IMR-90 (cell line): Measurements from ENCODE around the gene CASP3. TPM values are rescaled to one million over a fixed set of nuclear protein-coding genes. Genes with fewer than 3 reads are reported as not detected.

ENCODE experiments used
- ATAC-seq: fragments of 200-7000 bp; cut with Tn5 transposase; 2 replicates; pipeline ENCODE4 v1.9.1; 2020; ENCODE audit warnings: low read depth, mild to moderate bottlenecking, moderate library complexity
- BruUV-seq: library from RNA; stranded (reverse); fragments of 400-500 nt; replicated peaks from 2 replicates; lab custom pipeline; 2021; lab: Mats Ljungman, UMichigan
- CTCF ChIA-PET: fragments of 300-600 bp; formaldehyde crosslinking; extraction: SDS; loops from one replicate; lab custom pipeline; 2021; ENCODE audit warnings: antibody characterized with exemption; lab: Yijun Ruan, JAX
- POLR2A ChIA-PET: fragments of 300-600 bp; sonication (Branson Sonifier 250); formaldehyde crosslinking; loops from one replicate; lab custom pipeline; 2022; ENCODE audit warnings: antibody characterized with exemption; ENCODE audit not compliant: unreplicated experiment; lab: Charles Lee
- DNase-seq: peaks from one replicate; pipeline ENCODE4 v3.0.0; 2013
- H2AFZ ChIP-seq: replicated peaks from 2 replicates; pipeline ENCODE3; 2013; ENCODE audit warnings: low read length, mild to moderate bottlenecking; ENCODE audit not compliant: poor library complexity
- H2AK5ac ChIP-seq: 2 replicates; pipeline ENCODE4 v1.6.1; 2013; ENCODE audit warnings: low read depth, low read length, inconsistent platforms
- H2AK9ac ChIP-seq: replicated peaks from 2 replicates; pipeline ENCODE3; 2013; ENCODE audit warnings: mild to moderate bottlenecking, low read depth, low read length, moderate library complexity; ENCODE audit not compliant: poor library complexity
- H2BK120ac ChIP-seq: 2 replicates; pipeline ENCODE4 v1.6.1; 2013; ENCODE audit warnings: low read depth, low read length, inconsistent platforms
- H2BK15ac ChIP-seq: 3 replicates; pipeline ENCODE4 v1.6.1; 2013; ENCODE audit warnings: low read depth, low read length, inconsistent platforms
- H2BK20ac ChIP-seq: 2 replicates; pipeline ENCODE4 v1.6.1; 2013; ENCODE audit warnings: low read depth, mild to moderate bottlenecking, inconsistent platforms, low read length, moderate library complexity
- H2BK5ac ChIP-seq: 2 replicates; pipeline ENCODE4 v1.6.1; 2013; ENCODE audit warnings: mild to moderate bottlenecking, low read depth, low read length, inconsistent platforms; ENCODE audit not compliant: poor library complexity, severe bottlenecking
- H3K14ac ChIP-seq: replicated peaks from 2 replicates; pipeline ENCODE4 v1.6.1; 2013; ENCODE audit warnings: low read depth, low read length, inconsistent platforms
- H3K18ac ChIP-seq: 2 replicates; pipeline ENCODE4 v1.6.1; 2013; ENCODE audit warnings: low read depth, low read length, control low read depth
- H3K23ac ChIP-seq: 2 replicates; pipeline ENCODE4 v1.6.1; 2013; ENCODE audit warnings: low read depth, low read length, inconsistent platforms
- H3K27ac ChIP-seq: 2 replicates; pipeline ENCODE4 v1.5.1; 2013; ENCODE audit warnings: mild to moderate bottlenecking, control low read depth, low read length; ENCODE audit not compliant: insufficient read depth
- H3K27me3 ChIP-seq: 2 replicates; pipeline ENCODE4 v1.6.1; 2013; ENCODE audit warnings: low read length; ENCODE audit not compliant: control insufficient read depth, insufficient read depth
- H3K36me3 ChIP-seq: 2 replicates; pipeline ENCODE4 v1.6.1; 2013; ENCODE audit warnings: low read length, mixed read lengths; ENCODE audit not compliant: control insufficient read depth, insufficient read depth
- H3K4ac ChIP-seq: 2 replicates; pipeline ENCODE4 v1.6.1; 2013; ENCODE audit warnings: low read depth, low read length, inconsistent platforms
- H3K4me1 ChIP-seq: 2 replicates; pipeline ENCODE4 v1.6.1; 2013; ENCODE audit warnings: low read length, mixed read lengths; ENCODE audit not compliant: control insufficient read depth, insufficient read depth
- H3K4me2 ChIP-seq: 2 replicates; pipeline ENCODE4 v1.6.1; 2013; ENCODE audit warnings: low read depth, mild to moderate bottlenecking, control low read depth, low read length, moderate library complexity
- H3K4me3 ChIP-seq: 2 replicates; pipeline ENCODE4 v1.5.1; 2013; ENCODE audit warnings: low read depth, mild to moderate bottlenecking, control low read depth, low read length, moderate library complexity; ENCODE audit not compliant: insufficient read depth
- H3K56ac ChIP-seq: 2 replicates; pipeline ENCODE4 v1.6.1; 2013; ENCODE audit warnings: low read length, inconsistent platforms; ENCODE audit not compliant: insufficient read depth; ENCODE audit errors: extremely low read depth
- H3K79me1 ChIP-seq, 2 experiments: 2 replicates each; pipeline ENCODE4 v1.6.1; 2013; ENCODE audit warnings: low read length in 2 of 2, inconsistent platforms in 1 of 2, low read depth in 1 of 2
- H3K9ac ChIP-seq: 2 replicates; pipeline ENCODE4 v1.6.1; 2013; ENCODE audit warnings: low read depth, low read length, control low read depth
- H3K9me1 ChIP-seq: 2 replicates; pipeline ENCODE4 v1.6.1; 2013; ENCODE audit warnings: low read length, inconsistent platforms; ENCODE audit not compliant: insufficient read depth
- H3K9me3 ChIP-seq: 2 replicates; pipeline ENCODE4 v1.6.1; 2013; ENCODE audit warnings: low read length; ENCODE audit not compliant: control insufficient read depth, insufficient read depth
- H4K20me1 ChIP-seq: 2 replicates; pipeline ENCODE4 v1.6.1; 2013; ENCODE audit warnings: low read length, inconsistent platforms; ENCODE audit not compliant: insufficient read depth
- H4K5ac ChIP-seq: 2 replicates; pipeline ENCODE4 v1.6.1; 2013; ENCODE audit warnings: mild to moderate bottlenecking, low read depth, low read length, control low read depth
- H4K8ac ChIP-seq, 2 experiments: 2 replicates each; pipeline ENCODE4 v1.6.1; 2013; ENCODE audit warnings: low read depth in 2 of 2, low read length in 2 of 2, control low read depth in 1 of 2, inconsistent platforms in 1 of 2
- H4K91ac ChIP-seq: 2 replicates; pipeline ENCODE4 v1.6.1; 2013; ENCODE audit warnings: low read depth, low read length, inconsistent platforms; ENCODE audit not compliant: insufficient read depth
- CHD1 ChIP-seq: IDR thresholded peaks from 2 replicates; pipeline ENCODE4 v1.6.1; 2012; ENCODE audit warnings: low read depth, low read length, improper control_type of control experiment
- CTCF ChIP-seq: conservative IDR thresholded peaks from 2 replicates; pipeline ENCODE4 v1.5.1; 2012; ENCODE audit warnings: mild to moderate bottlenecking, low read depth, low read length, improper control_type of control experiment
- ELK1 ChIP-seq: fragments of 150-350 bp; IDR thresholded peaks from 2 replicates; pipeline ENCODE4 v1.6.1; 2016; ENCODE audit warnings: low read depth, mild to moderate bottlenecking, low read length, moderate library complexity, borderline replicate concordance
- FOS ChIP-seq: fragments of 150-350 bp; IDR thresholded peaks from 2 replicates; pipeline ENCODE4 v1.6.1; 2016; ENCODE audit warnings: low read depth, low read length
- MAFK ChIP-seq: IDR thresholded peaks from 2 replicates; pipeline ENCODE4 v1.6.1; 2012; ENCODE audit warnings: low read depth, low read length, improper control_type of control experiment
- MAZ ChIP-seq: IDR thresholded peaks from 2 replicates; pipeline ENCODE4 v1.6.1; 2012; ENCODE audit warnings: low read depth, mild to moderate bottlenecking, low read length, improper control_type of control experiment, moderate library complexity, borderline replicate concordance
- MXI1 ChIP-seq: IDR thresholded peaks from 2 replicates; pipeline ENCODE4 v1.6.1; 2012; ENCODE audit warnings: low read depth, mild to moderate bottlenecking, low read length, moderate library complexity, borderline replicate concordance
- POLR2A ChIP-seq: IDR thresholded peaks from 2 replicates; pipeline ENCODE4 v1.6.1; 2012; ENCODE audit warnings: mild to moderate bottlenecking, low read depth, low read length
- RAD21 ChIP-seq: IDR thresholded peaks from 2 replicates; pipeline ENCODE4 v1.6.1; 2012; ENCODE audit warnings: low read length, improper control_type of control experiment
- RCOR1 ChIP-seq: IDR thresholded peaks from 2 replicates; pipeline ENCODE4 v1.6.1; 2012; ENCODE audit warnings: mild to moderate bottlenecking, low read length, improper control_type of control experiment; ENCODE audit not compliant: insufficient replicate concordance
- SMC3 ChIP-seq: fragments of 150-350 bp; IDR thresholded peaks from 2 replicates; pipeline ENCODE4 v1.6.1; 2016; ENCODE audit warnings: low read depth, mild to moderate bottlenecking, antibody characterized with exemption, low read length, moderate library complexity
- USF2 ChIP-seq: fragments of 150-350 bp; IDR thresholded peaks from 2 replicates; pipeline ENCODE4 v1.6.1; 2017; ENCODE audit warnings: mild to moderate bottlenecking, antibody characterized with exemption, low read length, low read depth
- WGBS, 2 experiments: methylation state at CpG; one replicate each; pipeline versions ENCODE4 v1.1.5 to v1.1.7; 2013; ENCODE audit warnings: missing lambda C conversion rate in 2 of 2; ENCODE audit not compliant: insufficient read length in 1 of 2; ENCODE audit errors: extremely low coverage in 2 of 2; 5-methylcytosine and 5-hydroxymethylcytosine counted together
- dilution Hi-C: fragments of 300-500 bp; cut with HindIII; formaldehyde crosslinking; loops from one replicate; pipeline ENCODE4 v1.14.3; 2018; ENCODE audit warnings: low sequenced_read_pairs; ENCODE audit not compliant: unreplicated experiment
- in situ Hi-C: fragments of 300-500 bp; cut with MboI; formaldehyde crosslinking; loops from 3 replicates; pipeline ENCODE4 v1.14.3; 2019; ENCODE audit warnings: low sequenced_read_pairs, inconsistent platforms, mixed read lengths
- intact Hi-C: fragments of 100-400 bp; cut with micrococcal nuclease; formaldehyde crosslinking; loops from 2 replicates; pipeline ENCODE4 v1.10.0; 2022
- polyA plus RNA-seq, 3 experiments: library from polyadenylated mRNA; depleted of rRNA; stranded (reverse); fragments of >200 nt; gene quantifications; 2 replicates each; pipeline ENCODE4 v1.2.3, GENCODE V29; 2012; ENCODE audit warnings: low replicate concordance in 1 of 3
- total RNA-seq: library from RNA; depleted of rRNA; stranded (reverse); fragments of >200 nt; gene quantifications from 2 replicates; pipeline ENCODE4 v1.2.3, GENCODE V29; 2012

CASP3 gene
- total and polyA plus RNA-seq, 2 of the 4 experiments (the other 2 are of a cell fraction): 26.7 to 27.4 TPM

- DNase-seq: no peak
- H4K5ac ChIP-seq: no peak overlapping the region
- H2BK20ac ChIP-seq: no peak overlapping the region
- no peak overlapping the region for H2BK120ac ChIP-seq
- H3K18ac ChIP-seq: no peak overlapping the region
- no peaks in the 10 kb centered on the region for H3K9me1 ChIP-seq
- H3K23ac ChIP-seq: no peak overlapping the region
- H3K27me3 ChIP-seq: no peaks in the 10 kb centered on the region
- intact Hi-C loops (no loop called here), dilution Hi-C loops (no loop called here), in situ Hi-C loops (no loop called here)
- CTCF ChIA-PET: no interaction called here
- H2AFZ ChIP-seq: no peak overlapping the region
- no peak overlapping the region for H3K56ac ChIP-seq
- WGBS, 2 experiments: 76% methylated on average over 3 of the region's 3 CpGs; no CpG with 5 or more reads in 1 of the 2 experiments
- H3K36me3 ChIP-seq: peaks cover 1% of the 10 kb centered on the region; the same call in 1 of the 2 replicates
- H2AK5ac ChIP-seq: no peak overlapping the region
- no peak overlapping the region for H3K9ac ChIP-seq
- no peak overlapping the region for H2BK15ac ChIP-seq
- no peaks in the 10 kb centered on the region for H4K20me1 ChIP-seq
- H3K27ac ChIP-seq: no peak overlapping the region
- POLR2A ChIA-PET: no interaction called here
- H4K8ac ChIP-seq: no peak overlapping the region
- H3K4me1 ChIP-seq: 0 out of 2 replicates have a peak, but pooled peaks cover 1% of the 10 kb centered on the region
- H3K4me3 ChIP-seq: no peak overlapping the region
- no TSS peak for BruUV-seq
- no peak overlapping the region for H2AK9ac ChIP-seq
- no peaks in the 10 kb centered on the region for H3K9me3 ChIP-seq
- ATAC-seq: no peak
- no peak overlapping the region for H2BK5ac ChIP-seq
- TF ChIP-seq MXI1 (no peak), RCOR1 (no peak), ELK1 (no peak), RAD21 (no peak), USF2 (no peak), POLR2A (no peak), CHD1 (no peak), MAZ (no peak), SMC3 (no peak), MAFK (no peak), CTCF (no peak), FOS (no peak)
- H3K79me1 ChIP-seq: no peaks in the 10 kb centered on the region
- no peak overlapping the region for H3K14ac ChIP-seq
- H3K4me2 ChIP-seq: no peak overlapping the region
- H4K91ac ChIP-seq: no peak overlapping the region
- no peak overlapping the region for H3K4ac ChIP-seq
These were observed 27.7 kb downstream of the CASP3 start for GRCh38 chr4:184621518-184621917.
